ENCODE results near the gene MANSC4.
"Not testable (repeated sequence)": the region's sequence is repeated elsewhere in the genome, so short reads cannot be mapped to it uniquely, and the experiment has no call there.

MANSC4 gene

DNA sequence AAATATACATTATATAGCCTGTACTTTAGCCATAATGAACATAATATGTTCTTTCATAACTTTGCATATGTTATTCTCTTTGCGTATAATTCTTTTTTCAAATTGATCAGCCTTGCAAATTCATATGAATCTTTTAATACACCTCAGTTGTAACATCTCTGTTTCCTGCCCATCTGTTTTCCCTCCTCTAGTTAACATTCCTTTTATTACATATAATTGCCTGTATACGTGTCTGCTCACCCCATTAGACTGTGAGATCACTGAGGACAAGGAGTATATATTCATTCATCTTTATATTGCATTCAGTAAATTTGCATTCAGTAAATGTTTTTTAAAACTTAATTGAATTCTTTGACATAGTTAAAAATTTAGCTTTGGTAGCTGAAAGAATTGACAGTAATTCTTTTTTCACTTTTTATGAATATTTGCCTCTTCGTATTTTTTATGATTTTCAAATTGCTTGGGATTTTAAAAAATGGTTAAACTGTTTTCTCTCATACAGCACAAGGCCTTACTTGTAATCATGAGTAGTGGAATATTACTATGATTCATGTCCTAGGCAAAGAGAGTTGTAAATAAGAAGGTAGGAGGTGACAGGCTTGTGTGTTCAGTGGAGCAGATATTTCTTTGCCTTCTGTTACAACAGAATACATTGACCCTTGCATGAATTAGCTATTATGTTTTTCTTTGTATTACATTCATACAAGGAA, 32.8 kb downstream of the MANSC4 start:
- no peak for DNase-seq

GRCh38 chr12:27745734-27746133, 34.3 kb downstream of the MANSC4 start:
- not testable (repeated sequence) for DNase-seq

DNA sequence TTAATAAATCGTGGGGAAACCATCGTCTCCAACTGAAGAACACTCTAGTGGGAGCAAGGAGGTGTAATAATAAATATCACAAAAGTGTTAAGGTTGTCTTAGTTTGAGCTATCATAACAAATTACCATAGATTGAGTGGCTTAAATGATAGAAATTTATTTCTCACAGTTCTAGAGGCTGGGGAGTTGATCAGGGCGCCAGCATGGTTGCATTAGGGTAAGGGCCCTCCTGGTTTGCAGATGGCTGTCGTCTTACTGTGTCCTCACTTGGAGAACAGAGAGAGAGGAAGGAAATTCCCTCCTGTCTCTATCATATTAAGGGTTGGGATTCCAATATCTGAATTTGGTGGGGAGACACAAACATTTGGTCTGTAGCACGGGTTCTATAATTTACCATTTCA, 36.4 kb downstream of the MANSC4 start:
- no peak for DNase-seq

GRCh38 chr12:27734321-27734720, 45.7 kb downstream of the MANSC4 start:
- not testable (repeated sequence) for DNase-seq

DNA sequence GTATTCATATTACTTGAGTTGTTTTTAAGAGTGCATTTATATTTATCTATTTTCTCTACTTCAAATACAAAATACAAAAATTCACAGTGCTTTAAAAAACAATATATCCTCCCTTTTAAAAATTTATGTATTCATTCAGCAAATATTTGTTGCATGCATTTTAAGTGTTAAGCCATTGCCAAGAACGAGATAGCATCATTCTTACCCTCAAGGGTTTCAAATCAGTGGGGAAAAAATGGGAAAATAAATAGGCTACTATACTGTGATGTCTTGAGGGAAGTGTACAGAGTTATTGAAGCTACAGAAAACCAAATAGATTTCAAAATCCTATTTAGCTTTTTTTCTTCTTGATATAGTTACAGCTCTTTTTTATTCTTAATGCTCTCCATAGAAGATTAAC, 46.2 kb downstream of the MANSC4 start:
- DNase-seq: no peak

DNA sequence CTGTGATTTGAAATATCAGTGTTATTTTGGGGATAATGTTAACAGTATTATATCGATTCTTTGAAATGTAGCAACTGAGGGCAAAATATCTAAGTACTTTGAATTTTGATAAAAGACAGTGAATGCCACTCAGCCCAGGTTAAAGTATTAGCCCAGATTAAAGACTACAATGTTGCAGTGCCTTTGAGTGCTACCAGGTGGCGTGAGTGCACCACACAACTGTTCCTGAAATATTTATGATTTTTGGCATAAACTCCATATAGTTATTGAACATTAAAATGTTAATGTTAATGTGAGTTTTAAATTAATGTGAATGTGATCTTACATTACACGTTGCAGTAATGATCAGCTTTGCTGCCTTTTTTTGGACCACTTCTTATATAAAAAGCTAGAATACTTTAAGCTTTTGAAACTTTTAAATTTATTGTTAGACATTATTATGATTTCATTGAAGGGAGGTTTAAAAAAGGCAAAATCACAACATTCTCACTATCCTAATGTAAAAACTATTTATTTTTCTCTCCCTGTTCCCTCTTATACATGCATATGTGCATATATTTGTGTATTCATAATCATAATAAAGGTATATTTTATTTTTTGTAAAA, 46.9 kb downstream of the MANSC4 start:
- DNase-seq: peak; percentile 29 to 45

- DNase-seq: no peak
Observed at GRCh38 chr12:27732281-27732680, 47.8 kb downstream of the MANSC4 start.

DNA sequence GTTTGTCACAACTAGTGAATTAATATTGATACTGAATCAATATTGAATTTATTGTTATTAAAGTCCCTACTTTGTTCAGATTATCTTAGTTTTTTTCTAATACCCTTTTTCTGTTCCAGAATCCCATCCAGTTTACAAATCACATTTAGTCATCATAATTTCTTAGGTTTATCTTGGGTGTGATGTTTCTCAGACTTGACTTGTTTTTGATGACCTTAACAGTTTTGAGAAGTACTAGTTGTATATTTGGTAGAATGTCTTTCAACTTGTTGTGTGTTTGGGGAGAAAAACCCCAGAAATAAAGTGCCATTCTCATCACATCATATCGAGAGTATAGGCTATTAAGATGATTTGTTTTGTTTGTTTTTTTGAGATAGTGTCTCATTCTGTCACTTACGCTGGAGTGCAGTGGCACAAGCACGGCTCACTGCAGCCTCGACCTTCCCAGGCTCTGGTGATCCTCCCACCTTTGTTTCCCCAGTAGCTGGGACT, 49.9 kb downstream of the MANSC4 start:
- no peak for DNase-seq

GRCh38 chr12:27723212-27723611, 56.8 kb downstream of the MANSC4 start:
- DNase-seq: no peak
